Activated effector memory CD4-positive, alpha-beta T cell treated with Interleukin-2 at 50 U/mL for 16 hours (primary cell): Measurements from ENCODE around the gene AMOT.

Experiments
- DNase-seq: peaks from one replicate; pipeline ENCODE4 v3.0.0-alpha.2; 2020

AMOT gene

DNA sequence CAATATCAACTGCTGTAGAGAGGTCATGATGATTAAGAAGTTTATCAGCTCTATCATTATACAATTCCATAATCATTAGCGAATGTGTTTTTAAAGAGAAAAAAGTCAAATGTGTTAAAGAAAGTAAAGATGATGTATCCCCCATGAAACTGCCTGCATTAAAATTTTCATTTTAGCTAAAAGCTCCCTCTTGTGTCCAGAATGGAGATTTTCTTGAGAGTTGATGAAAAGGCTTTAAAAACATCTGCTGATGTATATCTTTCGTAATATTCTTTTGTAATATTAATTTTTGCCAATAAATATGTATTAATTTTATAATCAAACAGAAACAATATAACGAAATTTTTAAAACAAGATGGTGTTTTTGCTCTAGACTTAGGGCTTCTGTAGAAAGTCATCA is 108.8 kb downstream of the AMOT start:
- DNase-seq = no peak
